Stimulated activated naive CD8-positive, alpha-beta T cell treated with anti-CD3 and anti-CD28 coated beads, Interleukin-15, Interleukin-2, amounts not matched to agents 100 U/mL and 50 U/mL, for 24 hours (primary cell): ENCODE data around the gene AGBL4.
A peak's percentile ranks its signal among the peaks of the same experiment; 100 is the strongest.
"Not testable (repeated sequence)": the region's sequence is repeated elsewhere in the genome, so short reads cannot be mapped to it uniquely, and the experiment has no call there.

Source experiments
- ATAC-seq: fragments of 150-1000 bp; cut with Tn5 transposase; one replicate; pipeline ENCODE4 v1.10.0; 2021
- DNase-seq: peaks from one replicate; pipeline ENCODE4 v3.0.0; 2021

AGBL4 gene

GRCh38 chr1:48536477-48536876, 1487.3 kb downstream of the AGBL4 start:
- no peak for ATAC-seq
- no peak for DNase-seq

- no peak for ATAC-seq
- DNase-seq = no peak
Observed at GRCh38 chr1:48532976-48533375, 1490.8 kb downstream of the AGBL4 start.

- DNase-seq (peak; percentile 64), ATAC-seq (no peak)
Observed at GRCh38 chr1:48530727-48531351, 1492.9 kb downstream of the AGBL4 start.

GRCh38 chr1:48527051-48527450, 1496.7 kb downstream of the AGBL4 start:
- DNase-seq (no peak), ATAC-seq (no peak)

- no peak for DNase-seq
- no peak for ATAC-seq
Observed at GRCh38 chr1:48526008-48526710, 1497.6 kb downstream of the AGBL4 start.

- DNase-seq (no peak), ATAC-seq (no peak)
Observed at GRCh38 chr1:48524892-48525467, 1498.8 kb downstream of the AGBL4 start.

- ATAC-seq = no peak
- DNase-seq = no peak
Observed at GRCh38 chr1:48523558-48523957, 1500.2 kb downstream of the AGBL4 start.

GRCh38 chr1:48519896-48520295, 1503.9 kb downstream of the AGBL4 start:
- DNase-seq, ATAC-seq: not testable (repeated sequence)

- ATAC-seq = no peak
- DNase-seq = no peak
Observed at GRCh38 chr1:48506870-48507269, 1516.9 kb downstream of the AGBL4 start.

- DNase-seq (no peak), ATAC-seq (no peak)
Observed at GRCh38 chr1:48500541-48501450, 1523.0 kb downstream of the AGBL4 start.

GRCh38 chr1:48499211-48499735, 1524.5 kb downstream of the AGBL4 start:
- no peak for DNase-seq
- ATAC-seq = no peak

- ATAC-seq (peak; percentile 88), DNase-seq (peak; percentile 81)
Observed at GRCh38 chr1:48498096-48498791, 1525.5 kb downstream of the AGBL4 start.

GRCh38 chr1:48495911-48496310, 1527.8 kb downstream of the AGBL4 start:
- DNase-seq = no peak
- no peak for ATAC-seq

GRCh38 chr1:48495166-48495565, 1528.6 kb downstream of the AGBL4 start:
- DNase-seq (no peak), ATAC-seq (no peak)

GRCh38 chr1:48493970-48494769, 1529.6 kb downstream of the AGBL4 start:
- ATAC-seq (no peak), DNase-seq (no peak)

GRCh38 chr1:48493041-48493440, 1530.7 kb downstream of the AGBL4 start:
- ATAC-seq = no peak

GRCh38 chr1:48492392-48492791, 1531.4 kb downstream of the AGBL4 start:
- DNase-seq = no peak
- ATAC-seq = no peak

More at GRCh38 chr1:48493041-48493440, 1530.7 kb downstream of the AGBL4 start:
- no peak for DNase-seq

GRCh38 chr1:48488721-48489120, 1535.0 kb downstream of the AGBL4 start:
- ATAC-seq (no peak), DNase-seq (no peak)
